ENCODE data around the gene PRKAR2B.
A peak's percentile ranks its signal among the peaks of the same experiment; 100 is the strongest.
"Not testable (repeated sequence)": the region's sequence is repeated elsewhere in the genome, so short reads cannot be mapped to it uniquely, and the experiment has no call there.

Gene PRKAR2B

DNA sequence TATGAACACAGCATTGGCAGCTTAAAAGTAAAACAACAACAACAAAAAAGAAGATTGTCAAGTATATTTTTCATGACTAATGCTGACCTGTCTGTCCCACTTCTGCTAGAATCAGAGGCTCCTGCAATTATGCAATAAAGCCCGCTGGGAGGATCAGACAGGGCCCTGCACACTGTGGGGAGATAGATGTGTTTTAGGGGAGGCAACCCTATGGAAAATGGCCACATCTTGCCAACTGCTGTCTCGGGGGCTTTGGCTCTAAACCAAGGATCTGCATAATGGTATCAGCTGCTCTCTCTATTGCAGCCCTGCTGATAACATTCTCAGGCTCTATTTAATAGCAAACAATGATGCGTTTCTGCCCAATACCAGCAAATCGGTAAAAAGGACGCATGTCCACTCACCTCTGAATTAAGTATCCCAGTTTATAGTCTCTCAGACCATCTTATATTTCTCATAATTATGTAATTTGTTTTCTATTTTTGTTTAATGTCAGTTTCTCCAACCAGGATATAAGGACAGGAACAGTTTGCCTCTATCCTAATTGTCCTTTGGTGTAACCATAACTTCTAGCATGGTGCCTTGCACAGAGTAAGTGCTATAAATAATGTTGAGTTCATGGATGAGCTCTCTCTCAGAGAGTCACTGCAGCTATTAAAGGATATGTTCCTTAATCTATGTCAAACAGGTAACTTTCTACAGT lies 15.3 kb upstream of the PRKAR2B start:
- DNase-seq, result peak; percentile 5

DNA sequence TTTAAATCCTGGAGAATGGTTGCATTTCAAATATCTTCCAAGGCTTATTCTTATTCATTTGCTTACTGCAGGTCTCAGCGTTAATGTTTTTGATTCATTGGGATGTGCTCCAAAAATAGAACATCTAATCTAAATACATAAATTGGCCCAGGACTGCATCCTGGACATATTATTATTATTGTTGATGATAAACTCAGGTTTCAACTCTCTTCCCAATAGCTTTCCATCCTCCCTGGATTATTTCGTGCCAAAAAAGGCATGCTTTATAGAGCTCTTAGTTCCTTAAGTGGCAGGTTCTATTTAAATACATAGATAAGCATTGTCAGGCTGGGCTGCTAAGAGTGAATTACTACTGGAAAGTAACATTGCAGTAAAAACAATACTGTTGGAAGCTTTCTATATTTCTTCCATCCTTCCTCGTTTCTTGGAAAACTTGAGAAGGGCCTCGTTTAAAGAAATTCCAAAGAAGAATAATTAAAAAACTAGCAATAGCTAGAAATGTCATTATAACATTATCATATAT lies 14.7 kb upstream of the PRKAR2B start:
- DNase-seq, result no peak

DNA sequence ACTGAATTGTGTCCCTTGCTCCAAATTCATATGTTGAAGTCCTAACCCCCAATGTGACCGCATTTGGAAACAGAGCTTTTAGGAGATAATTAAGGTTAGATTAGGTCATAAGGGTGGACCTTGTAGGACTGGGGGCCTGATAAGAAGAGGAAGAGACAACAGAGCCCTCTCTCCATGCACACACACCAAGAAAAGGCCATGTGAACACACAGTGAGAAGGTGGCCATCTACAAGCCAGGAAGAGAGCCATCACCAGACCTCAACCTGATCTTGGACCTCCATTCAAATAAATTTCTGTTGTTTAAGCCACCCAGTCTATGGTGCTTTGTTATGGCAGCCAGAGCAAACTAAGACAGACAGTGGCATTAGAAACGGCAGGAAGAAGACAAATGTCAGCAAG lies 12.5 kb upstream of the PRKAR2B start:
- no peak for DNase-seq

DNA sequence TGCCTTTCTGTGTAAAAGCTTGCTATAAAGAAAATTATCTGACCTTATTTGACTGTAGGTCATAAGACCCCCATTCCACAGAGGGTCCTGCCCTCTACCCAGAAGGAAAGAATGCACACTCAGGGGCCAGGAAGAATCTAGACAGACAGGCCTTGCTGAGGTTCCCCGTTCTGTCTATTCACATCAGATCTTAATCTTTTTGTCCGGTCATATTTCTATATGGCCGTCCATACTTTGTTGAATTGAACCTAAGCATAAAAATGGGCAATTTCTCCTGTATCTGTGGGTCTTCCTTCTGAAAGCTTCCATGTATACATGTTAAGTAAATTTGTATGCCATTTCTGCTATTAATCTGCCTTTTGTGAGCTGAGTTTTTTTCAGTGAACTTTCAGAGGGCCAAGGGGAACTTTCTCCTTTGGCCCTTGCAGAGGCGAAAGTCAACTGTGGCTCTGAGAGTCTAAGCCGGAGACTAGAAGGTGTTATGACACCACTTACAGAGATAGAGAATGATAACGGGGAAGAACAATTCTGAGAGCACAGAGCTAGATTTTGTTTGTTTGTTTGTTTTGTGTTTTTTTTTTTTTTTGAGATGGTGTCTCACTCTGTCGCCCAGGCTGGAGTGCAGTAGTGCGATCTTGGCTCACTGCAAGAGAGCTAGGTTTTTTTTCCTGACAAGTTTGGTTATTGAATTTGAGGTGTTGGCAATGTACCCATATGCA lies 11.6 kb upstream of the PRKAR2B start:
- no peak for DNase-seq

DNA sequence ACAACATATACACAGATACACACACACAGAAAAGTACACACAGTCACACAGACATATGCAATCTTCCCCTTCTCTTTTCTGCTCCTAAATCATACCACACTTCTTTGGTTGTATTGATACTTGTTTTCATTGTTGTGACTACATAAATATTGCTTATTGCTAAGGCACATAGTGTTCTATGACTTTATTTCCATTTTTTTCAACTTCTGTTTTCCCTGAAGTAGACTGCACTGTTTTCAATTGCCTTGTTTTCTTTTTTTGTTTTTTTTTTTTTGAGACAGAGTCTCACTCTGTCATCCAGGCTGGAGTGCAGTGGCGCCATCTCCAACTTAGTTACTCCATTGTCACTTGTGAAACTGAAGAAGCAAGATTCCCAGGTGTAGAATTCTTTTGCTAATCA lies 10.0 kb upstream of the PRKAR2B start:
- DNase-seq, result no peak

DNA sequence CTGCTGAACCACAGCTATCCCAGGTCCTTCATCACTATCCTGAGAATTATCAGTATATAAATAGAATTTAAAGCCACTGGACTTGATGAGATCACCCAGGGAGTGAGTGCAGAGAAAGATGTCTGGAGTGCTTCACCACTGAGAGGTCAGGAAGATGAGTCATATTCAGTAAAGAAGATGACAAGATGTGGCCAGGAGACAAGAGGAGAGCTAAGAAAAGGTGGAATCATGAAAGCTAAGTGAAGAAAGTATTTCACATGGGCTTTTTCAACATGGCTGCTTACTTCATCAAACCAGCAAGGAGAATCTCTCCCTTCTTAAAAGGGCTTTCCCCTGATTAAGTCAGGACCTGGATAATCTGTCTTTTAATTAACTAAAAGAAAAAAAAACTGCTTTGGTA lies 9.1 kb upstream of the PRKAR2B start:
- no peak for DNase-seq

DNA sequence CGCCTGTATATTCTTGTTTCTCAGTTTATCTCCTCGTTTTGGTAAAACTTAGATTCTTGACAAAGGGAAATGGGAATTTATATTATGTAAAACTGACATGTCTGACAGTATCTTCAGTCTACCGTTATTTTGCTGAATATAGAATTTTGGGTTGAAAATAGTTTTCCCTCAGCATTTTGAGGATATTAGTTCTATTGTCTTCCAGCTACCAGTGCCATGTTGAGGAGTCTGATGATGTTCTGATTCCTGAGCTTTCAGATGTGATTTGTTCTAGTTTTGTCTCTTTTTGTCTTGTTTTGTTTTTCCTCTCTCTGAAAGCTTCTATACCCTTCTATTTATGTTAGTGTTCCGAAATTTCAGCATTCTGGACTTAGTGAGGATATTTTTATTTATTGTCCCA lies 8.0 kb upstream of the PRKAR2B start:
- no peak for DNase-seq

DNA sequence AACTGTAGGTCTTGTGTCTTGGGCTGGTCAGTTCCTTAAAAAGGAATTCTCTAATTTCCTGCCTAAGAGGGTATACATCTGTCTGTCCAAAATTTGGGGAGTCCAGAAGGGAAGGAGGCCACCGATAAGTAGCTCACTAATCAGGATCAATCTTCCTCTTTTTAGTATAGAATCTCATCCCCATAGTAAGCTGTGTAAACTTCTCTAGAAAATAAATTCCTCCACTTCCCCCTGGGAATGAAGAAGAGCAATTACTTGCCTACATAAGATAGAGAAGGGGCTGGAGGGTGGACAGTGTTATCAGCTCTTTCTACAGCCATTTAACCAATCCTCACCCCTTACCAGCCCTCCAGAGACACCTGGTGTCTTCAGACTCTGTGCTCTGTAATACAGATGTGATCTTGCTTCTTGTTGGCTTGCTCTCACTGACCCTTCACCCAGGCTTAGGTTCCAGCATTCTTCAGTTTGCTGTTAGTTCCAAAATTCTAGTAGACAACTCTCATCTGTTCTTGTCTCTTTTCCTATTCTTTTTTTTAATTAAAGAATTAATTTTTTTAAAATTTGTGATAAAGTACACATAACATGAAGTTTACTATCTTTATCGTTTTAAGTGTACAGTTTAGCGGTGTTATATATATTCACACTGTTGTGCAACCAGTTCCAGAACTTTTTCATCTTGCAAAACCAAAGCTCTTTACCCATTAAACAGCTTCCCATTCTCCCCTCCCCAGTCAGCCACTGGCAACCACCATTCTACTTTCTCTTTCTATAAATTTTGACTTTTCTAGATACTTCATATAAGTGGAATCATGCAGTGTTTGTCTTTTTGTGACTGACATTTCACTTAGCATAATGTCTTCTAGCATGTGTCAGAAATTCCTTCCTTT lies 6.5 kb upstream of the PRKAR2B start:
- no peak for DNase-seq

DNA sequence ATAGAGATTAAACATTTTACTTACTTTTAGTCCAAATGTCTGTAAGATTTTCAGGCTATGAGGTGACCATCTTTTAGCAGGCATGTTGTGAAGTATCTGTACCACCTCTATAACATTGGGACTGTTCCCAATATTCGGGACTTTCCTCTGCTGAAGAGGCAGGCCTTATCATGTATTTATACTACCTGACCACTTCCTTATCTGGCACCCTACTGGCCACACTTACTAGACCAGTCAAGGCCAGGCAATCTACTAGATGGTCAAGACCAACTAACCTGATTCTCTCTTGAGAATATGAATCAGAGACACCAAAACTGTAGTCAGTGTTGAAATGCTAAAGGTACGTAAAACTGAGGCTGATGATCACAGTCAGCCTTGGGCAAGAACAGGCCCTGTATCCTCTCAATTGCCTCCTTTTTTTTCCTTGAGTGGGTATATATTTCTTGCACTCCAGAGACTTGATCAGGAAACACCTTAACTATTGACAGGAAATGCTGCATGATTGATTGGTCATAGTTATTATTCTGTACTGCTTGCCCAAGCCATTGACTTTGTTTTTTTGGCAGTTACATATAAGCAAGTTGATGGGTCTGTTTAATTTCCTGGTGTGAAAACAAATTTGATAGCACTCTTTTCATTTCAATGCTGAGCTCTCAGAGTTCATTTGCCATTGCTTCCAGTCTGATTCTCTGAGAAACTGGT lies 5.2 kb upstream of the PRKAR2B start:
- DNase-seq, result no peak

DNA sequence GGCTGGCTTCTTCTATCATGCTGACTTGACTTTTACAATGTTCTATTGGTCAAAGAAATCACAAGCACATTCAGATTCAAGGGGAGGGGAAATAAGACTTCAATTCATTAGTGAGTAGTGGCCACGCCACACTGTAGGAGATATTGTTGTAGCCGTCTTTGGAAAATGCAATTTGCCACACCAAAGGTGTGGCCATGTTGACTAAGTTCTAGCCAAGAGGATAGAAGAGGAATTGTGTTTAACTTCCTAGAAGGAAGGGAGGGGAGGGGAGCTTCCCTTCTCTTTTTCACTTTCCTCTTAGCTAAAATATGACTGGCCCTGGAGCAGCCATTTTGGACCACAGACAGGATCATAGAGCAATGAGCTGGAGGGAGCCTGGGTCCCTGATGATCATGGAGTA lies 3.4 kb upstream of the PRKAR2B start:
- no peak for DNase-seq

DNA sequence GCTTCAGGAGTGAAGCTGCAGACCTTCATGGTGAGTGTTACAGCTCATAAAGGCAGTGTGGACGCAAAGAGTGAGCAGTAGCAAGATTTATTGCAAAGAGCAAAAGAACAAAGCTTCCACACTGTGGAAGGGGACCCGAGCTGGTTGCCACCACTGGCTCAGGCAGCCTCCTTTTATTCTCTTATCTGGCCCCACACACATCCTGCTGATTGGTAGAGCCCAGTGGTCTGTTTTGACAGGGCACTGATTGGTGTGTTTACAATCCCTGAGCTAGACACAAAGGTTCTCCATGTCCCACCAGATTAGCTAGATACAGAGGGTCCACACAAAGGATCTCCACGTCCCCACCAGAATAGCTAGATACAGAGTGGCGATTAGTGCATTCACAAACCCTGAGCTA lies 2.7 kb upstream of the PRKAR2B start:
- DNase-seq, result not testable (repeated sequence)

DNA sequence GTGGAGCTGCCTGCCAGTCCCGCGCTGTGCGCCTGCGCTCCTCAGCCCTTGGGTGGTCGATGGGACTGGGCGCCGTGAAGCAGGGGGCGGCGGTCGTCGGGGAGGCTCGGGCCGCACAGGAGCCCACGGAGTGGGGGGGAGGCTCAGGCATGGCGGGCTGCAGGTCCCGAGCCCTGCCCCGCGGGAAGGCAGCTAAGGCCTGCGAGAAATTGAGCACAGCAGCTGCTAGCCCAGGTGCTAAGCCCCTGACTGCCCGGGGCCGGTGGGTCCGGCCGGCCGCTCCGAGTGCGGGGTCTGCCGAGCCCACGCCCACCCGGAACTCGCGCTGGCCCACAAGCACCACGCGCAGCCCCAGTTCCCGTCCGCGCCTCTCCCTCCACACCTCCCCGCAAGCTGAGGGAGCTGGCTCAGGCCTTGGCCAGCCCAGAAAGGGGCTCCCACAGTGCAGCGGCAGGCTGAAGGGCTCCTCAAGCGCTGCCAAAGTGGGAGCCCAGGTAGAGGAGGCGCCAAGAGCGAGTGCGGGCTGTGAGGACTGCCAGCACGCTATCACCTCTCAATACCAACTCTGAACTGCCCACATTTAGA lies 2.1 kb upstream of the PRKAR2B start:
- not testable (repeated sequence) for DNase-seq

DNA sequence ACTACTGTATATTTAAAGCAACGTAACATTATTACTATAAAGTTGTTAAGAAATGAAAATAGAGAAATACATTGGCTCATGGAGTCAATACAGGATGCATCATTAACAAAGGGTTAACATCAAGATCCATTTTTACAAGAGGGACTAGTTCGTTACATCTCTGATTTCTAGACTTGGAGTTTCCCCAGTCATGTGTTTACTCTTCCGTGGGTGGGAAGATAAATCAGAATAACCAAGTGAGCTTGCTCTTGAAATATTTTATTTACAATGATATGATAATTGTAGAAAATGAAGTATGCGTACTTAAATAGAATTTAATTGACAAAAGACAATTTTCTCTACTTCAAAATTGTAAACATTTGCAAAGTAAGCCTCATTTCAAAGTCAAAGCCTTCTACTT lies 1.0 kb upstream of the PRKAR2B start:
- DNase-seq, result no peak

DNA sequence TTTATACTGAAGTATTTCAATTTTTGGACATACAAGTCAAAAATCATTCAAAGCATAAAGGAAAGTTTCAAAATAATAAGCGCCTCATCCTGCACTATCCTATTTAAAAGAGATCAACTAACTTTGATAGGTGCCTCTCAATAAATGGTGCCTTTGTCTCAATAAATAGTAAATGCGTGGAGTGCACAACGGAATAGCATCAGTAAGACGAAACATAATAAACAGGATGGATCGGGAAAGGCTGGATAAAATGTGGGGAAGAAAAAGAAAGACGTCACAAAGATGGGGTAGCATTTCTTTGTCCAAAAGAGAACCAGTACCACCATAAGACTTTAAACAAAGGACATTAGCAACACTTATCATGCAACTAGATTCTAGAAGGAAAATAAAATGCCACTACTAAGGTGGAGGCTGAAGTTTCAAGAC lies 571 bp upstream of the PRKAR2B start:
- no peak for DNase-seq

DNA sequence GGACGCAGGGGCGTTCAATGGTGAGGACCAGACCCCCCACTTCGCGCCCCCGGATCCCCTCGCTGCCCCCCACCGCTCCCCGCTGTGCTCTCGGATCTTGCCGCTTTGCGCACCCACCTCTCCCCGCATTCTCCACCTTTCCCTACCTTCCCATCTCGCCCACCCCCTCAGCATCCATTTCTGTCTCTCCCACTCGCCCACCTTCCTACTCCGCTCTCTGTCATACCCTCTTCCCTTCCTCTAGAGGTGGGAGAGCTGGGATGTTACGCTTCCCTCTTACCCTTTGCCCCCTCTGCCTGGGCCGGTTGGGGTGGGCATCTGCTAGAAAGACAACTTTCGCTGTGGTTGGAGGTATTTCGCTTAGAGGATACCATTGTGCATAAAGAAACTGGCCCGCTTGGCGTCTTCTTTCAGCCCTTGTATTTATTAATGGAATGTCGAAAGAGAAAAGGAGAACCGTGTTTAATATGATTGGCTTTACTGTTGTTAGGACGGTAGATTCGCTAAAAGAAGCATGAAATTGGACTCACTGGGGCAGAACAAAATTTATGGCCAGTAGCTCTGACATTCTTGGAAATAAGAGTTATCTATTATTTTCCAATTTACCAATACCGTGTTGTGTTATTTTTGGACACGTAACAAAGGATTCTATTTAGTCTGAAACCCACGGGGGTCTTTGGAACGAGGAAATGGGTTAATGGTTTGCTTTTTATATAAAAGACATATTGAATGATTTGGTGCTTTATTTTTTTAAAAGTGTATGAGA lies 873 bp downstream of the PRKAR2B start:
- DNase-seq, result peak; percentile 39

DNA sequence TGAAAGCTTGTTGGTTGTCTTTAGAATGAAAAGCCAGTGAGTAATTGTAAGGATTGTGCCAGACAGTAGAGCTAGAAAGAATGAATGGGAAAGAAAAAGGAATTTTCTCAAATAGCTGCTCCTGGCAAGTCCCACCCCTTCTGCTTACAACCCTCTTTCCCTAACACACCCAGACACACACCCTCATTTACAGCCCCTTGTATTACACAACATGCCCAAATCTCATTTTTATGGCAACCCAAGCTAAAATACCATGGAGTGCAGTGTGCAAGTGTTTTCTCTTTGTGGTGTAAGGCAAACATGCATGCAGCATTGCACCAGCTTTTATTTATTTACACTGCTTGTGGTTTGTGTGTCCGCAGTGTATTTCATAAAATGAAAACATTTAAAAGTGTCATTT lies 1.5 kb downstream of the PRKAR2B start:
- DNase-seq, result no peak

DNA sequence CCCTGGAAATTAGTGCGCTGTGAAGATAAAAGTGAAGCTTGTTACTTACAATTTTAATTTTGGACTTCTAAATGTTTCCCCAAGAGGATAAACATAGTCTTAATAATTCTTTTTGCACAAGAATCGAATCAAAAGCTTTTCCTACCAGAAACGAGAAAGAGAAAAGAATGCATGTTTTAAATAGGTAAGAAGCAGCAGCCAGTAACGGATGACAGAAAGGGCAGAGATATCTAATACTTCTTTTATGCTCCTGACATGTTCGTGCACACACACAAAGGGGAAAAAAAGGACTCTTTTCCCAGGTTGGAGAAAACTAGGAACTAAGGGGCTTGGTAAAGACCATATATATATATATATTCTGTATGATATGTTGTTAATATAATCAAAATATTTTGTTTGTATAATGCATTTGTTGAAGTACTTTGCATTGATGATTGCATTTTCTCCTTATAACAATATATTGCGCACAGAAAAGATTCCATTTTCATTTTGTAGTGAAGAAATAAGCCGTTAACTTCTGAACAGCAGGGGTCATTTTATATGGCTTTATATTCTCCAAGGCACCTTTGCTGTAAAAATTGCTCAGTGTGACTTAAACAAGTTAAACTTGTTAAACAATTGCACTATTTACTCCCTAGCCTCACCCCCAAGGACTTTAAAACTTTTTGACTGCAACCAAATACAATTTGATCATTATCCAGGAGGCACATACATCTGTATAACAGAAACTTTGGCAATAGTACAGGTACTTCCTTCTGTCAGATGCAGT lies 2.2 kb downstream of the PRKAR2B start:
- no peak for DNase-seq

DNA sequence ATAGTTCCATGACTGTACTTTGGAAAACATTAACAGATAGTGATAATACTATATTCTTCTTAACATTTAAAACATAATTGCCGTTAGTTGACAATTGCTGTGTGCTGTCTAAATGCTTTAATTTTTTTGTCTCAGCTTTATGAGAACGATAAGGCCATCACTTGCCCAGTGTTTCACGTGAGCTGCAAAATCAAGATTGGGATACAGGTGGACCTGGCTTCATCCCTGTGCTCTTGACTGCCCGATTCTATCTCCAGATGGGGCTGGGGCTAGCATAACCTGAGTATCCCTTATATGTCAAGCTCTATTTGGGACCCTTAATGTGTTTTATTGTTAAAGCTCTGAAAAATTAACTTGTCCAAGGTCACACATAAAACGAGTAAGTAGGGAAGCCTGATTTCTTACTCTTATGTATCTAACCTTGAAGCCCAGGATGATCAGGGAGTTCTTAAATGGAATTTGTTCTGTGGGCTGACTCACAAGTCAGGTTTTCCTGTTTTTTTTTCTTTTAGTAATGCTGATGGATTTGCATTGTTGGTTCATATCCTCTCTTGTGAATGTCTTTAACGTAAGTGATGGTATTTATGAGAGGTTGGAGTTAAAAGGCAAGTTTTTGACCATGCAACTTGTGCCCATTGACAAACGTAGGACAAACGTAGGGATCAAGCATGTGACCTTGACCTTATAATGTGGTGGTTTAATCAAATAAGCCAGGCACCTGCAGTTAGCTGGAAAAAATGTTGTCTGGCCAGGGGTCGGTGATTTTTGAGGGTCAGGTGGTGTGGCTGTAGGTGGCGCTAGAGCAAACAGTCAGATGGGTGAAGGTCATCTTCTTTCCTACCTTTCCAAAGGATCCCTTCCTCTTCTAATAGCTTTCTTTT lies 3.6 kb downstream of the PRKAR2B start:
- no peak for DNase-seq

DNA sequence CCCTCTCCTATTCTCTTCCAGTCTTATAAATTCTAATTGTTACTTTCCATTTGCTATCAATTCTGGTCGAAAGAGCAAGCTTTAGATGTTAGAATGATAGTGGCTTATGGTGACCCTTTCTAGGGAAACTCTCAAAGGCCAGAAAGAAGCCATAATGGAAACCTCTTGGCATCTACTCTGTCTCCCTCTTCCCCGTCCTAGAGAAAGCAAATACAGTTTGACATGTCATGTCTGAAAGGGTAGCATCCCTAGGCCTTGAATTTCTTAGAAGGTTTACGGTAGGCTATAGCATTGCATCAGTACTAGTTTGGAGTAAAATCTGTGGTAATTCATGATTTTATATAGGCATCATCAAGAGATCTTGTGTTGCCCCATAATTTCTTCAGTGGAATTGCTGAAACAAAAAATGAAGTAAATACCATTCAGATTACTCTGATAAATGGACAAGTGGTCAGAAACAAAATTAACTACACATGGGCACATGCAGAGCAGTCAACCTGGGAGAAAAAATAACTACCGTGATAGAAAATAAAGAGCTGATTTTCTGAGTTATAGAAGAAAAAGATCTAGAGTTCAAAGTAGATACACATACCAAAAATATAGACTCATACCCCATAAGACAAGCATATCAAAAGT lies 4.4 kb downstream of the PRKAR2B start:
- DNase-seq, result no peak
